ENCODE results near the gene RPS21.

The RPS21 gene

GRCh38 chr20:62378215-62378614 is 8.7 kb upstream of the RPS21 start:
- no peak for DNase-seq (ENCODE audit: low read depth in 2 of 2)

- DNase-seq (ENCODE audit: low read depth in 2 of 2): no peak
Measured at GRCh38 chr20:62381202-62381797, 5.6 kb upstream of the RPS21 start.

- DNase-seq (ENCODE audit: low read depth in 2 of 2): no peak
Measured at GRCh38 chr20:62381842-62382241, 5.1 kb upstream of the RPS21 start.

- peak; percentile 72 to 73 for DNase-seq (ENCODE audit: low read depth in 2 of 2)
Measured at GRCh38 chr20:62382306-62383198, 4.4 kb upstream of the RPS21 start.

GRCh38 chr20:62387219-62387913 is 463 bp downstream of the RPS21 start:
- DNase-seq (ENCODE audit: low read depth in 2 of 2): no peak

GRCh38 chr20:62387933-62388635 is 1.2 kb downstream of the RPS21 start:
- no peak for DNase-seq (ENCODE audit: low read depth in 2 of 2)

- no peak for DNase-seq (ENCODE audit: low read depth in 2 of 2)
Measured at GRCh38 chr20:62388839-62389600, 2.1 kb downstream of the RPS21 start.

GRCh38 chr20:62389601-62390087 is 2.7 kb downstream of the RPS21 start:
- DNase-seq (ENCODE audit: low read depth in 2 of 2): no peak

GRCh38 chr20:62390317-62391164 is 3.6 kb downstream of the RPS21 start:
- DNase-seq (ENCODE audit: low read depth in 2 of 2): no peak

- no peak for DNase-seq (ENCODE audit: low read depth in 2 of 2)
Measured at GRCh38 chr20:62391165-62392076, 4.5 kb downstream of the RPS21 start.

GRCh38 chr20:62392077-62392418 is 5.1 kb downstream of the RPS21 start:
- no peak for DNase-seq (ENCODE audit: low read depth in 2 of 2)

- DNase-seq (ENCODE audit: low read depth in 2 of 2): no peak
Measured at GRCh38 chr20:62392621-62393334, 5.9 kb downstream of the RPS21 start.

- no peak for DNase-seq (ENCODE audit: low read depth in 2 of 2)
Measured at GRCh38 chr20:62393335-62393665, 6.4 kb downstream of the RPS21 start.

- DNase-seq (ENCODE audit: low read depth in 2 of 2): no peak
Measured at GRCh38 chr20:62393830-62394229, 6.9 kb downstream of the RPS21 start.

GRCh38 chr20:62394248-62395245 is 7.6 kb downstream of the RPS21 start:
- DNase-seq (ENCODE audit: low read depth in 2 of 2): no peak

- no peak for DNase-seq (ENCODE audit: low read depth in 2 of 2)
Measured at GRCh38 chr20:62395311-62396242, 8.7 kb downstream of the RPS21 start.

All from activated CD4-positive, alpha-beta T cell treated with anti-CD3 and anti-CD28 coated beads for 24 hours (primary cell).